ENCODE data around the gene KCNIP3.
"Not testable (repeated sequence)": the region's sequence is repeated elsewhere in the genome, so short reads cannot be mapped to it uniquely, and the experiment has no call there.

The KCNIP3 gene

GRCh38 chr2:95352310-95353054 is 55.3 kb downstream of the KCNIP3 start:
- no peak overlapping the region for H3K4me3 ChIP-seq (ENCODE audit: low read length)
- TF ChIP-seq CTCF (IDR thresholded peaks at IDR 0.05; ENCODE audit: insufficient read depth, low read depth, low read length, missing control alignments), result no peak
- no peak for DNase-seq (ENCODE audit: low read depth)

GRCh38 chr2:95353055-95353575 is 56.0 kb downstream of the KCNIP3 start:
- H3K4me3 ChIP-seq (ENCODE audit: low read length), result no peak overlapping the region
- TF ChIP-seq CTCF (IDR thresholded peaks at IDR 0.05; ENCODE audit: insufficient read depth, low read depth, low read length, missing control alignments), result no peak

GRCh38 chr2:95353613-95354468 is 56.7 kb downstream of the KCNIP3 start:
- DNase-seq (ENCODE audit: low read depth), result no peak
- no peak for TF ChIP-seq CTCF (IDR thresholded peaks at IDR 0.05; ENCODE audit: insufficient read depth, low read depth, low read length, missing control alignments)
- no peak overlapping the region for H3K4me3 ChIP-seq (ENCODE audit: low read length)

More at GRCh38 chr2:95353055-95353575, 56.0 kb downstream of the KCNIP3 start:
- DNase-seq (ENCODE audit: low read depth), result no peak

- TF ChIP-seq CTCF (IDR thresholded peaks at IDR 0.05; ENCODE audit: insufficient read depth, low read depth, low read length, missing control alignments), result no peak
- H3K4me3 ChIP-seq (ENCODE audit: low read length), result no peak overlapping the region
- no peak for DNase-seq (ENCODE audit: low read depth)
These were observed 57.3 kb downstream of the KCNIP3 start for GRCh38 chr2:95354469-95354901.

- DNase-seq (ENCODE audit: low read depth), result no peak
- TF ChIP-seq CTCF (IDR thresholded peaks at IDR 0.05; ENCODE audit: insufficient read depth, low read depth, low read length, missing control alignments), result no peak
- H3K4me3 ChIP-seq (ENCODE audit: low read length), result no peak overlapping the region
These were observed 57.8 kb downstream of the KCNIP3 start for GRCh38 chr2:95354925-95355324.

- H3K4me3 ChIP-seq (ENCODE audit: low read length); DNase-seq (ENCODE audit: low read depth): not testable (repeated sequence)
These were observed 58.3 kb downstream of the KCNIP3 start for GRCh38 chr2:95355486-95355885.

Data from epithelial cell of esophagus (primary cell).